ENCODE results near the gene KASH5.

The KASH5 gene

DNA sequence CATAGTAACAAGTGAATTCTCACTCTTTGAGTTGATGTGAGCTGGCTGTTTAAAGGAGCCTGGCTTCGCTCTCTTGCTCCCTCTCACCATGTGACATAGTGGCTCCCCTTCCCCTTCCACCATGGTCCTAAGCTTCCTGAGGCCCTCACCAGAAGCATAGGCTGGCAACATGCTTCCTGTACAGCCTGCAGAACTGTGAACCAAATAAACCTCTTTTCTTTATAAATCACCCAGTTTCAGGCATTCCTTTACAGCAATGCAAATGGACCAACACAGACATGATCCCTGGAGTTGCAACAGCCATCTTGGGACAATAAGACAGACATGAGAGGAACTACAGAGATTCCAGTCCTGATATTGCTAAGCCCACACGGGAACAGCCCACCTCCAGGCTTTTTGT is 38.5 kb upstream of the KASH5 start:
- DNase-seq = no peak
- H3K4me1 ChIP-seq (ENCODE audit: control extremely low read depth in 1 of 4, control insufficient read depth in 4 of 4, insufficient read depth in 4 of 4, low read length in 3 of 4) = no peaks in the 10 kb centered on the region
- WGBS (ENCODE audit: insufficient coverage) = no CpG with 5 or more reads among the region's 2 CpGs
- no peaks in the 10 kb centered on the region for H3K36me3 ChIP-seq (ENCODE audit: control insufficient read depth in 4 of 4, insufficient read depth in 4 of 4, low read length in 3 of 4)
- peaks cover 0 to 5% (median 0%) of the 10 kb centered on the region in 5 experiments for H3K9me3 ChIP-seq (ENCODE audit: control extremely low read depth in 1 of 5, control insufficient read depth in 4 of 5, insufficient read depth in 2 of 5, low read depth in 1 of 5, low read length in 4 of 5)
- H3K27ac ChIP-seq (ENCODE audit: insufficient read depth in 1 of 2, low read depth in 1 of 2, low read length in 2 of 2, poor library complexity in 1 of 2, severe bottlenecking in 2 of 2) = no peak overlapping the region
- ChIA-PET POLR2A (no interaction called here), CTCF (interaction anchor here (1.0 to 1.7 kb wide), 4 partner anchors 9 to 48 kb away, joined by 3 read pairs; partner anchors contain the start of gene KASH5)
- no peak overlapping the region for H3K4me3 ChIP-seq (ENCODE audit: control insufficient read depth in 1 of 7, extremely low read depth in 1 of 7, insufficient read depth in 4 of 7, low read depth in 2 of 7, low read length in 6 of 7)
- H3K27me3 ChIP-seq (replicated peaks in 2 of 5; ENCODE audit: control insufficient read depth in 4 of 5, insufficient read depth in 5 of 5, low read length in 4 of 5) = peaks cover 0 to 3% (median 0%) of the 10 kb centered on the region in 5 experiments

DNA sequence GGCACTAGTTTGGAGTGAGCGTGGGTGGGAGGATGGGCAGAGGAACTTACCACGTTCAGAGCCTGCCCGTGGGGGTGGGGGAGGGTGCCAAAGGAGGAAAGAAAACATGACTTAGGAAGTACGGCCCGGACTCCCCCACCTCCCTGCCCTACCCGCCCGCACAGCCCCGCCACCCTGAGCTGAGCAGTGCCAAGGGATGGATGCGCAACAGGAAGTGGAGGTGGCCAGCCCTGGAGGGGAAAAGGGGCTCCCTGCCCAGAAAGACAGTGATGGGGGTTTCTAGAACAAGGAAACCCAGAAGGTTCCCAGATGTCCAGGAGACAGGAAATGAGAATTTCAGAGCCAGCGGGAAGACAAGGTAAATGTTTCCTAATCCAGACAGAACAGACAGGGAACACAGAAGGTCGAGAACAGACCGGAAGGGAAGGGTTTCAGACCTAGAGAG is 32.1 kb upstream of the KASH5 start:
- CTCF ChIA-PET = interaction anchor here (0.5 kb wide), 1 partner anchor 30 kb away, joined by 4 read pairs; no protein-coding TSS in a partner anchor
- POLR2A ChIA-PET = no interaction called here
- no peak overlapping the region for H3K4me3 ChIP-seq (ENCODE audit: control insufficient read depth in 1 of 7, extremely low read depth in 1 of 7, insufficient read depth in 4 of 7, low read depth in 2 of 7, low read length in 6 of 7)
- WGBS (ENCODE audit: insufficient coverage) = 0% methylated on average over 3 of the region's 12 CpGs
- H3K27me3 ChIP-seq (replicated peaks in 2 of 5; ENCODE audit: control insufficient read depth in 4 of 5, insufficient read depth in 5 of 5, low read length in 4 of 5) = peaks cover 0 to 5% (median 5%) of the 10 kb centered on the region in 5 experiments
- no peak overlapping the region for H3K27ac ChIP-seq (ENCODE audit: insufficient read depth in 1 of 2, low read depth in 1 of 2, low read length in 2 of 2, poor library complexity in 1 of 2, severe bottlenecking in 2 of 2)
- H3K4me1 ChIP-seq (ENCODE audit: control extremely low read depth in 1 of 4, control insufficient read depth in 4 of 4, insufficient read depth in 4 of 4, low read length in 3 of 4) = peaks cover 0 to 10% (median 9%) of the 10 kb centered on the region in 4 experiments
- DNase-seq = no peak
- no peaks in the 10 kb centered on the region for H3K9me3 ChIP-seq (ENCODE audit: control extremely low read depth in 1 of 5, control insufficient read depth in 4 of 5, insufficient read depth in 2 of 5, low read depth in 1 of 5, low read length in 4 of 5)
- no peaks in the 10 kb centered on the region for H3K36me3 ChIP-seq (ENCODE audit: control insufficient read depth in 4 of 4, insufficient read depth in 4 of 4, low read length in 3 of 4)

- ChIA-PET CTCF (interaction anchor here (0.5 kb wide), 1 partner anchor 30 kb away, joined by 4 read pairs; no protein-coding TSS in a partner anchor), POLR2A (no interaction called here)
- DNase-seq = no peak
- Histone ChIP-seq H3K4me1 (ENCODE audit: control extremely low read depth in 1 of 4, control insufficient read depth in 4 of 4, insufficient read depth in 4 of 4, low read length in 3 of 4) (peaks cover 0 to 14% (median 11%) of the 10 kb centered on the region in 4 experiments), H3K4me3 (ENCODE audit: control insufficient read depth in 1 of 7, extremely low read depth in 1 of 7, insufficient read depth in 4 of 7, low read depth in 2 of 7, low read length in 6 of 7) (no peak overlapping the region), H3K9me3 (ENCODE audit: control extremely low read depth in 1 of 5, control insufficient read depth in 4 of 5, insufficient read depth in 2 of 5, low read depth in 1 of 5, low read length in 4 of 5) (no peaks in the 10 kb centered on the region), H3K36me3 (ENCODE audit: control insufficient read depth in 4 of 4, insufficient read depth in 4 of 4, low read length in 3 of 4) (no peaks in the 10 kb centered on the region), H3K27ac (ENCODE audit: insufficient read depth in 1 of 2, low read depth in 1 of 2, low read length in 2 of 2, poor library complexity in 1 of 2, severe bottlenecking in 2 of 2) (no peak overlapping the region), H3K27me3 (replicated peaks in 2 of 5; ENCODE audit: control insufficient read depth in 4 of 5, insufficient read depth in 5 of 5, low read length in 4 of 5) (peaks cover 0 to 9% (median 3%) of the 10 kb centered on the region in 5 experiments)
- 88% methylated on average over 5 of the region's 7 CpGs for WGBS (ENCODE audit: insufficient coverage)
Observed at GRCh38 chr19:49356382-49356781, 31.7 kb upstream of the KASH5 start.

DNA sequence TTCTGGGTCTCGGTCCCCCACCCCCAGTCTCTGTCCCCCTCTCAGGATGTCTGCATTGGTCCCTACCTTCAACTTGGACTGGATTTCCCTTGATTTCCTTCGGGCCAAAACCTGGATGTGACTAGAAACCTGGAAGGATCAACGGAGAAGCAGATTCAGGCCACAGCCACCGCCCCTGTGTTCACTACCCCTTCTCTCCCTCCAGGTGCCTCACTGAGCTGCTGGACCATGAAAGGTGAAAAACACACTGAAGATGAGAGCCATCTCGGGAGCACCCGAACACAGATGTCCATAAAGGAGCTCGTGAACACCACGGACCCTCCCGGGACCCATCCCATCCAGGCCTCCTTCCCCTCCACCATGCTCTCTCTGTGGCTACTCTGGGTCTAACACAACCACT is 30.9 kb upstream of the KASH5 start:
- peaks cover 0 to 22% (median 15%) of the 10 kb centered on the region in 4 experiments for H3K4me1 ChIP-seq (ENCODE audit: control extremely low read depth in 1 of 4, control insufficient read depth in 4 of 4, insufficient read depth in 4 of 4, low read length in 3 of 4)
- no peak overlapping the region for H3K27ac ChIP-seq (ENCODE audit: insufficient read depth in 1 of 2, low read depth in 1 of 2, low read length in 2 of 2, poor library complexity in 1 of 2, severe bottlenecking in 2 of 2)
- CTCF ChIA-PET = no interaction called here

DNA sequence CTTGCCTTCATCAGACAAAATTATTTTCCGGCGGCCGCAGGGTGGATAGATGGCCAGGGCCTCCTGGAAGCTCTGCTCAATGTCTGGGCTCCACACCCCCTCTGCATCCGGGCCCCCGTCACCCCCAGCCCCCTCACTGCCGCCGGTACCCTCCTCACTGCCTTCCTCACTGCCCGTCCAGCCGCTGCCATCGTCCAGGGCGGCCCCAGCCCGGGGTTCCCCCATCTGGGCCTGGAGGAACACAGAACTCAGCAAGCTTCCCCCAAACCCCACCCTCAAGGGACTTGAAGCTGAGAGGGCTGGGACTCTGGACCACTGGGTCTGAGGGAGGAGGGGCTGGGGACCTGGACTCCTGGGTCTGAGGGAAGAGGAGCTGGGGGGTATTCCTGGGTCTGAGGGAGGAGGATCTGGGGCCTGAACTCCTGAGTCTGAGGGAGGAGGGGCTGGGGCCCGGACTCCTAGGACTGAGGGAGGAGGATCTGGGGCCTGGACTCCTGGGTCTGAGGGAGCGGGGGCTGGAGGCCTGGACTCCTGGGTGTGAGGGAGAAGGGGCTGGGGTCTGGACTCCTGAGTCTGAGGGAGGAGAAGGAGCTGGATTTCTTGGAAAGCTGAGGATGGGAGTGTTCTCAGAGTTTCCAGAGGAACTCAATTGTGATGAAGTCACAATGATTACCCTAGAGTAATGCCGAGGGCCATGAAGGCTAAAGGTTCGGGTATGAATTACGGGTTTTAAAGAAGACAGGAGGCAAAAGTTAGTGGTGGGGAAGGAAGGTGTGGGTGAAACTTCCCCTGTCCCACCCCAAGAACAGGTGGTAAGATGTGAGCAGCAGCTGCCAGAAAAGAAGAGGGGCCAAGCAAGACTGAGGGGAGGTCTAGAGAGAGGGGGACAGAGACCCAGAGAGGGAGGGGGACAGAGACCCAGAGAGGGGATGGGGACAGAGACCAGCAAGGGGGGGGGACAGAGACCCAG is 27.9 kb upstream of the KASH5 start:
- peaks cover 0 to 46% (median 31%) of the 10 kb centered on the region in 4 experiments for H3K4me1 ChIP-seq (ENCODE audit: control extremely low read depth in 1 of 4, control insufficient read depth in 4 of 4, insufficient read depth in 4 of 4, low read length in 3 of 4)
- peaks cover 0 to 47% (median 16%) of the 10 kb centered on the region in 5 experiments for H3K27me3 ChIP-seq (replicated peaks in 2 of 5; ENCODE audit: control insufficient read depth in 4 of 5, insufficient read depth in 5 of 5, low read length in 4 of 5)

More for the DNA sequence above, 30.9 kb upstream of the KASH5 start:
- 88% methylated on average over 9 of the region's 9 CpGs for WGBS (ENCODE audit: insufficient coverage)
- no peak for DNase-seq
- Histone ChIP-seq H3K36me3 (ENCODE audit: control insufficient read depth in 4 of 4, insufficient read depth in 4 of 4, low read length in 3 of 4) (no peaks in the 10 kb centered on the region), H3K4me3 (ENCODE audit: control insufficient read depth in 1 of 7, extremely low read depth in 1 of 7, insufficient read depth in 4 of 7, low read depth in 2 of 7, low read length in 6 of 7) (no peak overlapping the region), H3K9me3 (ENCODE audit: control extremely low read depth in 1 of 5, control insufficient read depth in 4 of 5, insufficient read depth in 2 of 5, low read depth in 1 of 5, low read length in 4 of 5) (no peaks in the 10 kb centered on the region), H3K27me3 (replicated peaks in 2 of 5; ENCODE audit: control insufficient read depth in 4 of 5, insufficient read depth in 5 of 5, low read length in 4 of 5) (peaks cover 0 to 18% (median 3%) of the 10 kb centered on the region in 5 experiments)
- POLR2A ChIA-PET = interaction anchor here (0.7 kb wide), 1 partner anchor 9 kb away, joined by 3 read pairs; no protein-coding TSS in a partner anchor

DNA sequence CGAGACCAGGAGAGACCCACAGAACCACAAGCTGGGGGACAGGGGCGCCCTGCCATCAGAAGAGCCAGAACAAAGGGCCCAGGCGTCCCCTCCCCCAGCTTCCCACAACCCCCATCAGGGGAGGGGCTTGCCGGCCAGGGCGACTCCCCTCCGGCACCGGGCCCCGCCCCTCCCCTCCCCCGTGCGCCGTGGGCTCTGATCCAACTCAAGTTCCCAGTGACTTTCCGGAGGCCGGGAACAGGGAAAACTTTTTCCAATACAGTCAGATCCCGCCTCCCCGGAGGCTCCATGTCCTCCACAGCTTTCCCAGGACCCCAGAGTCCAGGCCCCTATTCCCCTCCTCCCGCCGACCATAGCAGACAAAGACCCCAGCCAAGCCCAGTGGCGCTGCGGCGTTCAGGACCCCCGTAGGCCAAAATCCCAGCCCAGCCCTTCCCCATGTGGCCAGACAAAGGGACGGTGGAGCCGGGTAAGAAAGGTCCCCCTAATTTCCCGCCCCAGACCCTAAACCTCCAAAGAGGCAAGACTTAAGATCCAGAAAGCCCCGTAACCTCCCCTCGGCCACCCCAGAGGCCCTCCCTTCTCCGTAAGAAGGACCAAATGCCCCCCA is 26.5 kb upstream of the KASH5 start:
- ChIA-PET POLR2A (no interaction called here), CTCF (no interaction called here)
- Histone ChIP-seq H3K27me3 (replicated peaks in 2 of 5; ENCODE audit: control insufficient read depth in 4 of 5, insufficient read depth in 5 of 5, low read length in 4 of 5) (peaks cover 0 to 52% (median 16%) of the 10 kb centered on the region in 5 experiments), H3K9me3 (ENCODE audit: control extremely low read depth in 1 of 5, control insufficient read depth in 4 of 5, insufficient read depth in 2 of 5, low read depth in 1 of 5, low read length in 4 of 5) (no peaks in the 10 kb centered on the region), H3K27ac (ENCODE audit: insufficient read depth in 1 of 2, low read depth in 1 of 2, low read length in 2 of 2, poor library complexity in 1 of 2, severe bottlenecking in 2 of 2) (peak overlapping the region in 1 of 2 experiments; percentile 43), H3K36me3 (ENCODE audit: control insufficient read depth in 4 of 4, insufficient read depth in 4 of 4, low read length in 3 of 4) (no peaks in the 10 kb centered on the region), H3K4me1 (ENCODE audit: control extremely low read depth in 1 of 4, control insufficient read depth in 4 of 4, insufficient read depth in 4 of 4, low read length in 3 of 4) (peaks cover 0 to 37% (median 23%) of the 10 kb centered on the region in 4 experiments), H3K4me3 (ENCODE audit: control insufficient read depth in 1 of 7, extremely low read depth in 1 of 7, insufficient read depth in 4 of 7, low read depth in 2 of 7, low read length in 6 of 7) (peak overlapping the region in 5 of 7 experiments; percentile 16 to 64 (median 54))
- 7% methylated on average over 22 of the region's 27 CpGs for WGBS (ENCODE audit: insufficient coverage)
- DNase-seq = peak in 2 of 3 donors; percentile 6 to 9

More for the DNA sequence above, 27.9 kb upstream of the KASH5 start:
- ChIA-PET POLR2A (no interaction called here), CTCF (no interaction called here)
- H3K9me3 ChIP-seq (ENCODE audit: control extremely low read depth in 1 of 5, control insufficient read depth in 4 of 5, insufficient read depth in 2 of 5, low read depth in 1 of 5, low read length in 4 of 5) = no peaks in the 10 kb centered on the region
- H3K36me3 ChIP-seq (ENCODE audit: control insufficient read depth in 4 of 4, insufficient read depth in 4 of 4, low read length in 3 of 4) = no peaks in the 10 kb centered on the region
- H3K27ac ChIP-seq (ENCODE audit: insufficient read depth in 1 of 2, low read depth in 1 of 2, low read length in 2 of 2, poor library complexity in 1 of 2, severe bottlenecking in 2 of 2) = no peak overlapping the region
- WGBS (ENCODE audit: insufficient coverage) = 67% methylated on average over 5 of the region's 17 CpGs
- no peak overlapping the region for H3K4me3 ChIP-seq (ENCODE audit: control insufficient read depth in 1 of 7, extremely low read depth in 1 of 7, insufficient read depth in 4 of 7, low read depth in 2 of 7, low read length in 6 of 7)
- DNase-seq = peak in 1 of 3 donors; percentile 25
